ENCODE measurements around the gene ZBTB40.
A peak's percentile ranks its signal among the peaks of the same experiment; 100 is the strongest.

ZBTB40 gene

GRCh38 chr1:22428672-22429071 lies 23.0 kb upstream of the ZBTB40 start:
- in situ Hi-C loops (cut with HindIII; ENCODE audit: low sequenced_read_pairs) = no loop called here
- no peak for TF ChIP-seq CTCF (IDR thresholded peaks at IDR 0.05; ENCODE audit: low read depth, low read length, missing control alignments)
- peak overlapping the region; percentile 25 for H3K4me3 ChIP-seq (ENCODE audit: low read depth, low read length)
- no peak for DNase-seq (ENCODE audit: low read depth)

DNA sequence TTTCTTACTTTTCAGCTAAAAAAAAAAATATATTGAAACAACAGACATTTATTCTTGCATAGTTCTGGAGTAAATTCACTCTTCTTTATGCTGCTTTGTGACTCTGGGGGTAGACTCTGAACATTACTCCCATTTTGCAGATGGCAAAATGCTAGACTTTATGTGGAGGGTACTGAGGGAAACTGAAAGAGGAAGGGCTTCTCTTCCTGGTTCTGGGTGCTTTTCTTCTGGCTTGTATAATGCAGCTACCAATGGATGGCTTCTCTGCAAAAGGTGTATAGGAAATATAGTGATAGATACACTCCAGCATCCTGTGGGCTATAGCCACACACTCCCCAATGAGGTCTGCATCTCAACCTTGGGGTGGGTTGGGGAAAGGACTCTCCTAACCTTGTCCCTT lies 19.7 kb upstream of the ZBTB40 start:
- in situ Hi-C loops (cut with HindIII; ENCODE audit: low sequenced_read_pairs) = no loop called here
- H3K4me3 ChIP-seq (ENCODE audit: low read depth, low read length) = no peak overlapping the region
- TF ChIP-seq CTCF (IDR thresholded peaks at IDR 0.05; ENCODE audit: low read depth, low read length, missing control alignments) = no peak
- DNase-seq (ENCODE audit: low read depth) = no peak

- TF ChIP-seq CTCF (IDR thresholded peaks at IDR 0.05; ENCODE audit: low read depth, low read length, missing control alignments) = no peak
- in situ Hi-C loops (cut with HindIII; ENCODE audit: low sequenced_read_pairs) = no loop called here
- H3K4me3 ChIP-seq (ENCODE audit: low read depth, low read length) = no peak overlapping the region
Measured at GRCh38 chr1:22434717-22435116, 16.9 kb upstream of the ZBTB40 start.

GRCh38 chr1:22436948-22437347 lies 14.7 kb upstream of the ZBTB40 start:
- TF ChIP-seq CTCF (IDR thresholded peaks at IDR 0.05; ENCODE audit: low read depth, low read length, missing control alignments) = no peak
- in situ Hi-C loops (cut with HindIII; ENCODE audit: low sequenced_read_pairs) = no loop called here
- no peak for DNase-seq (ENCODE audit: low read depth)
- no peak overlapping the region for H3K4me3 ChIP-seq (ENCODE audit: low read depth, low read length)

More at GRCh38 chr1:22434717-22435116, 16.9 kb upstream of the ZBTB40 start:
- DNase-seq (ENCODE audit: low read depth) = no peak

DNA sequence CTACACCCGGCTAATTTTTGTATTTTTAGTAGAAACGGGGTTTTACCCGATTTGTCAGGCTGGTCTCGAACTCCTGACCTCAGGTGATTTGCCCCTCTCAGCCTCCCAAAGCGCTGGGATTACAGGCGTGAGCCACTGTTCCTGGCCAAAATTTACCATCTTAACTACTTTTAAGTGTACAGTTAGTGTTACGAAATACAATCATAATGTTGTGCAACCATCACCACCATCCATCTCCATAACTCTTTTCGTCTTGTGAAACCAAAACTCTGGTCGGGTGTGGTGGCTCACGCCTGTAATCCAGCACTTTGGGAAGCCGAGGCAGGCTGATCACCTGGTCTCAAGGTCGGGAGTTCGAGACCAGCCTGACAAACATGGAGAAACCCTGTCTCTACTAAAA lies 14.1 kb upstream of the ZBTB40 start:
- TF ChIP-seq CTCF (IDR thresholded peaks at IDR 0.05; ENCODE audit: low read depth, low read length, missing control alignments) = no peak
- H3K4me3 ChIP-seq (ENCODE audit: low read depth, low read length) = no peak overlapping the region
- DNase-seq (ENCODE audit: low read depth) = no peak
- in situ Hi-C loops (cut with HindIII; ENCODE audit: low sequenced_read_pairs) = no loop called here

GRCh38 chr1:22440582-22440981 lies 11.1 kb upstream of the ZBTB40 start:
- no peak for TF ChIP-seq CTCF (IDR thresholded peaks at IDR 0.05; ENCODE audit: low read depth, low read length, missing control alignments)
- in situ Hi-C loops (cut with HindIII; ENCODE audit: low sequenced_read_pairs) = no loop called here
- DNase-seq (ENCODE audit: low read depth) = no peak
- H3K4me3 ChIP-seq (ENCODE audit: low read depth, low read length) = no peak overlapping the region
